ENCODE results near the gene MPP4. TPM values are rescaled to one million over a fixed set of nuclear protein-coding genes. Genes with fewer than 3 reads are reported as not detected.
A peak's percentile ranks its signal among the peaks of the same experiment; 100 is the strongest.

MPP4 gene
- total RNA-seq (2021) = not detected in 2 replicates
- long read RNA-seq = 0 reads

GRCh38 chr2:201698588-201699226 is at the start of gene MPP4:
TSS of gene MPP4 (minus strand) at chr2:201698644. CDS start at chr2:201693954, 4,690 bp downstream.
- H3K23ac ChIP-seq (ENCODE audit: insufficient read length, low read depth, low read length) = no peak within 1 kb of the TSS
- no peak within 1 kb of the TSS for H3K9ac ChIP-seq (ENCODE audit: extremely low read depth, insufficient read length, low read length)
- Mint-ChIP-seq H3K9me3 (no peaks in the 10 kb centered on the region), H3K36me3 (ENCODE audit: insufficient read depth in 1 of 3, low read depth in 3 of 3) (peaks cover 0 to 14% (median 8%) of the 10 kb centered on the region in 3 experiments; a peak in 5 of 7 replicates), H3K4me3 (no peak within 1 kb of the TSS), H3K4me1 (peaks cover 52 to 56% of the 10 kb centered on the region in 2 experiments), H3K27ac (peak within 1 kb of the TSS; percentile 35 to 88 (median 88); a peak in 6 of 7 replicates), H3K27me3 (ENCODE audit: low read depth) (no peaks in the 10 kb centered on the region)
- no peak within 1 kb of the TSS for H2BK15ac ChIP-seq (ENCODE audit: low read depth, low read length)
- no peak within 1 kb of the TSS for H3K56ac ChIP-seq (ENCODE audit: insufficient read length, low read depth, low read length)
- H3K27me3 ChIP-seq (ENCODE audit: insufficient read depth, low read length) = no peaks in the 10 kb centered on the region
- no peak within 1 kb of the TSS for H4K8ac ChIP-seq (replicated peaks; ENCODE audit: insufficient read length, low read depth, low read length)
- no CpG with 5 or more reads among the region's 3 CpGs for WGBS (ENCODE audit: extremely low coverage, insufficient read length, low lambda C conversion rate)
- DNase-seq = no peak
- H2BK120ac ChIP-seq (ENCODE audit: low read depth, low read length, poor library complexity, severe bottlenecking) = no peak within 1 kb of the TSS
- H3T11ph ChIP-seq (ENCODE audit: low read length) = no peak within 1 kb of the TSS
- no peaks in the 10 kb centered on the region for H3K79me1 ChIP-seq (ENCODE audit: insufficient read depth, low read depth, low read length, poor library complexity, severe bottlenecking)
- no peak within 1 kb of the TSS for H3K4ac ChIP-seq (ENCODE audit: low read depth, low read length)
- H4K5ac ChIP-seq (ENCODE audit: insufficient read length, low read depth, low read length) = no peak within 1 kb of the TSS
- H2BK5ac ChIP-seq (ENCODE audit: insufficient read length, low read length) = no peak within 1 kb of the TSS
- no peaks in the 10 kb centered on the region for H3K9me3 ChIP-seq (ENCODE audit: control insufficient read depth, low read depth, low read length)
- no peak within 1 kb of the TSS for H3K18ac ChIP-seq (ENCODE audit: insufficient read length, low read depth, low read length)
- no peak within 1 kb of the TSS for H3K14ac ChIP-seq (ENCODE audit: insufficient read depth, low read length)
- no peaks in the 10 kb centered on the region for H3K79me2 ChIP-seq (ENCODE audit: insufficient read depth, low read length)
- H4K91ac ChIP-seq (ENCODE audit: insufficient read length, low read depth, low read length) = no peak within 1 kb of the TSS
- H2BK20ac ChIP-seq (ENCODE audit: low read depth, low read length, poor library complexity, severe bottlenecking) = no peak within 1 kb of the TSS
- H2AFZ ChIP-seq (ENCODE audit: low read length) = no peak within 1 kb of the TSS
- H2BK12ac ChIP-seq (ENCODE audit: insufficient read length, low read depth, low read length) = no peak within 1 kb of the TSS
- no peaks in the 10 kb centered on the region for H3K23me2 ChIP-seq (ENCODE audit: insufficient read length, low read depth, low read length, poor library complexity, severe bottlenecking)
- peaks cover 21% of the 10 kb centered on the region for H3K4me1 ChIP-seq (ENCODE audit: insufficient read depth, low read length)
- no peak within 1 kb of the TSS for H3K27ac ChIP-seq (ENCODE audit: insufficient read length, low read depth, low read length)
- no peak within 1 kb of the TSS for H3K4me2 ChIP-seq (ENCODE audit: insufficient read depth, insufficient read length, low read length)
- no peaks in the 10 kb centered on the region for H4K20me1 ChIP-seq (ENCODE audit: control insufficient read depth, insufficient read depth, insufficient read length)
- H2AK5ac ChIP-seq (ENCODE audit: insufficient read length, low read length) = no peak within 1 kb of the TSS
- no peak for TF ChIP-seq CTCF (conservative IDR thresholded peaks at IDR 0.05)
